ENCODE data around the gene CCDC92. TPM values are rescaled to one million over a fixed set of nuclear protein-coding genes. Genes with fewer than 3 reads are reported as not detected.

CCDC92 gene
- total RNA-seq, 5 donors from 2014 or later (not counting 1 experiment from before 2014, with no cell fraction given): 22.1 to 44.9 (median 38.7) TPM

- Histone ChIP-seq H3K4me1 (ENCODE audit: control insufficient read depth in 1 of 2, extremely low read depth in 1 of 2, insufficient read depth in 2 of 2, low read length in 2 of 2) (peaks cover 0 to 4% of the 10 kb centered on the region in 2 experiments), H3K36me3 (ENCODE audit: control insufficient read depth in 2 of 2, extremely low read depth in 1 of 2, insufficient read depth in 1 of 2, low read length in 1 of 2) (no peaks in the 10 kb centered on the region), H3K4me3 (ENCODE audit: control insufficient read depth in 1 of 2, extremely low read depth in 1 of 2, low read length in 1 of 2) (no peak overlapping the region), H3K27ac (ENCODE audit: low read length) (no peak overlapping the region), H3K9me3 (no peaks in the 10 kb centered on the region), H3K27me3 (replicated peaks in 1 of 2; ENCODE audit: control insufficient read depth in 2 of 2, extremely low read depth in 1 of 2, insufficient read depth in 2 of 2, low read length in 1 of 2) (peaks cover 0 to 35% of the 10 kb centered on the region in 2 experiments)
- Mint-ChIP-seq H3K4me1 (peaks cover 4 to 8% (median 5%) of the 10 kb centered on the region in 3 donors), H3K27ac (no peak overlapping the region), H3K9me3 (no peaks in the 10 kb centered on the region), H3K4me3 (no peak overlapping the region), H3K36me3 (no peaks in the 10 kb centered on the region), H3K27me3 (peaks cover 3 to 23% of the 10 kb centered on the region in 2 donors)
- DNase-seq: no peak
- CTCF ChIA-PET: no interaction called here
- 88% methylated on average over 10 of the region's 18 CpGs for WGBS (ENCODE audit: insufficient coverage)
- no peak for ATAC-seq (replicated peaks in 1 of 4)
- POLR2A ChIA-PET: no interaction called here
These were observed 74.0 kb downstream of the CCDC92 start for GRCh38 chr12:123898673-123899072.

GRCh38 chr12:123897221-123897620 lies 75.4 kb downstream of the CCDC92 start:
- no peak overlapping the region for H3K27ac Mint-ChIP-seq
- no peak overlapping the region for H3K4me3 Mint-ChIP-seq
- Histone ChIP-seq H3K27ac (ENCODE audit: low read length) (no peak overlapping the region), H3K9me3 (no peaks in the 10 kb centered on the region), H3K27me3 (replicated peaks in 1 of 2; ENCODE audit: control insufficient read depth in 2 of 2, extremely low read depth in 1 of 2, insufficient read depth in 2 of 2, low read length in 1 of 2) (peaks cover 0 to 33% of the 10 kb centered on the region in 2 experiments), H3K36me3 (ENCODE audit: control insufficient read depth in 2 of 2, extremely low read depth in 1 of 2, insufficient read depth in 1 of 2, low read length in 1 of 2) (no peaks in the 10 kb centered on the region), H3K4me1 (ENCODE audit: control insufficient read depth in 1 of 2, extremely low read depth in 1 of 2, insufficient read depth in 2 of 2, low read length in 2 of 2) (peaks cover 0 to 4% of the 10 kb centered on the region in 2 experiments), H3K4me3 (ENCODE audit: control insufficient read depth in 1 of 2, extremely low read depth in 1 of 2, low read length in 1 of 2) (no peak overlapping the region)
- H3K27me3 Mint-ChIP-seq: peaks cover 6 to 22% of the 10 kb centered on the region in 2 donors
- ATAC-seq (replicated peaks in 1 of 4) (no peak), DNase-seq (no peak)
- peaks cover 4 to 8% (median 5%) of the 10 kb centered on the region in 3 donors for H3K4me1 Mint-ChIP-seq
- H3K36me3 Mint-ChIP-seq: no peaks in the 10 kb centered on the region
- ChIA-PET POLR2A (no interaction called here), CTCF (no interaction called here)
- 58% methylated on average over 2 of the region's 5 CpGs for WGBS (ENCODE audit: insufficient coverage)
- no peaks in the 10 kb centered on the region for H3K9me3 Mint-ChIP-seq

GRCh38 chr12:123896767-123897166 lies 75.9 kb downstream of the CCDC92 start:
- 83% methylated on average over 1 of the region's 8 CpGs for WGBS (ENCODE audit: insufficient coverage)
- H3K4me3 ChIP-seq (ENCODE audit: control insufficient read depth in 1 of 2, extremely low read depth in 1 of 2, low read length in 1 of 2): no peak overlapping the region
- Mint-ChIP-seq H3K27ac (no peak overlapping the region), H3K4me1 (peaks cover 4 to 8% (median 5%) of the 10 kb centered on the region in 3 donors), H3K4me3 (no peak overlapping the region), H3K9me3 (no peaks in the 10 kb centered on the region), H3K27me3 (peaks cover 6 to 20% of the 10 kb centered on the region in 2 donors), H3K36me3 (no peaks in the 10 kb centered on the region)
- no peaks in the 10 kb centered on the region for H3K9me3 ChIP-seq
- POLR2A ChIA-PET: no interaction called here
- CTCF ChIA-PET: no interaction called here
- H3K27me3 ChIP-seq (replicated peaks in 1 of 2; ENCODE audit: control insufficient read depth in 2 of 2, extremely low read depth in 1 of 2, insufficient read depth in 2 of 2, low read length in 1 of 2): peaks cover 0 to 38% of the 10 kb centered on the region in 2 experiments
- ATAC-seq (replicated peaks in 1 of 4): no peak
- no peak overlapping the region for H3K27ac ChIP-seq (ENCODE audit: low read length)
- H3K4me1 ChIP-seq (ENCODE audit: control insufficient read depth in 1 of 2, extremely low read depth in 1 of 2, insufficient read depth in 2 of 2, low read length in 2 of 2): peaks cover 0 to 4% of the 10 kb centered on the region in 2 experiments
- no peak for DNase-seq
- H3K36me3 ChIP-seq (ENCODE audit: control insufficient read depth in 2 of 2, extremely low read depth in 1 of 2, insufficient read depth in 1 of 2, low read length in 1 of 2): no peaks in the 10 kb centered on the region

GRCh38 chr12:123895451-123895850 lies 77.2 kb downstream of the CCDC92 start:
- Histone ChIP-seq H3K9me3 (no peaks in the 10 kb centered on the region), H3K27me3 (replicated peaks in 1 of 2; ENCODE audit: control insufficient read depth in 2 of 2, extremely low read depth in 1 of 2, insufficient read depth in 2 of 2, low read length in 1 of 2) (peaks cover 0 to 36% of the 10 kb centered on the region in 2 experiments), H3K4me1 (ENCODE audit: control insufficient read depth in 1 of 2, extremely low read depth in 1 of 2, insufficient read depth in 2 of 2, low read length in 2 of 2) (no peaks in the 10 kb centered on the region), H3K27ac (ENCODE audit: low read length) (no peak overlapping the region), H3K4me3 (ENCODE audit: control insufficient read depth in 1 of 2, extremely low read depth in 1 of 2, low read length in 1 of 2) (no peak overlapping the region), H3K36me3 (ENCODE audit: control insufficient read depth in 2 of 2, extremely low read depth in 1 of 2, insufficient read depth in 1 of 2, low read length in 1 of 2) (no peaks in the 10 kb centered on the region)
- no peaks in the 10 kb centered on the region for H3K36me3 Mint-ChIP-seq
- no peaks in the 10 kb centered on the region for H3K4me1 Mint-ChIP-seq
- peaks cover 10 to 21% of the 10 kb centered on the region in 2 donors for H3K27me3 Mint-ChIP-seq
- H3K4me3 Mint-ChIP-seq: no peak overlapping the region
- no peak overlapping the region for H3K27ac Mint-ChIP-seq
- DNase-seq: no peak
- WGBS (ENCODE audit: insufficient coverage): 100% methylated on average over 1 of the region's 8 CpGs
- CTCF ChIA-PET: no interaction called here
- POLR2A ChIA-PET: no interaction called here
- ATAC-seq (replicated peaks in 1 of 4): no peak
- H3K9me3 Mint-ChIP-seq: no peaks in the 10 kb centered on the region

- WGBS (ENCODE audit: insufficient coverage): no CpG with 5 or more reads among the region's 4 CpGs
- Histone ChIP-seq H3K4me3 (ENCODE audit: control insufficient read depth in 1 of 2, extremely low read depth in 1 of 2, low read length in 1 of 2) (no peak overlapping the region), H3K9me3 (no peaks in the 10 kb centered on the region), H3K4me1 (ENCODE audit: control insufficient read depth in 1 of 2, extremely low read depth in 1 of 2, insufficient read depth in 2 of 2, low read length in 2 of 2) (no peaks in the 10 kb centered on the region), H3K27me3 (replicated peaks in 1 of 2; ENCODE audit: control insufficient read depth in 2 of 2, extremely low read depth in 1 of 2, insufficient read depth in 2 of 2, low read length in 1 of 2) (peaks cover 0 to 37% of the 10 kb centered on the region in 2 experiments), H3K27ac (ENCODE audit: low read length) (no peak overlapping the region), H3K36me3 (ENCODE audit: control insufficient read depth in 2 of 2, extremely low read depth in 1 of 2, insufficient read depth in 1 of 2, low read length in 1 of 2) (no peaks in the 10 kb centered on the region)
- Mint-ChIP-seq H3K36me3 (no peaks in the 10 kb centered on the region), H3K4me3 (no peak overlapping the region), H3K9me3 (no peaks in the 10 kb centered on the region), H3K4me1 (no peaks in the 10 kb centered on the region), H3K27ac (no peak overlapping the region), H3K27me3 (peaks cover 10 to 21% of the 10 kb centered on the region in 2 donors)
- ATAC-seq (replicated peaks in 1 of 4) (no peak), DNase-seq (no peak)
- CTCF ChIA-PET: no interaction called here
- POLR2A ChIA-PET: no interaction called here
These were observed 77.7 kb downstream of the CCDC92 start for GRCh38 chr12:123894823-123895345.

GRCh38 chr12:123893276-123893675 lies 79.4 kb downstream of the CCDC92 start:
- H3K27ac ChIP-seq (ENCODE audit: low read length): no peak overlapping the region
- DNase-seq (no peak), ATAC-seq (replicated peaks in 1 of 4) (no peak)
- H3K36me3 ChIP-seq (ENCODE audit: control insufficient read depth in 2 of 2, extremely low read depth in 1 of 2, insufficient read depth in 1 of 2, low read length in 1 of 2): no peaks in the 10 kb centered on the region
- H3K4me3 Mint-ChIP-seq: no peak overlapping the region
- no peaks in the 10 kb centered on the region for H3K4me1 ChIP-seq (ENCODE audit: control insufficient read depth in 1 of 2, extremely low read depth in 1 of 2, insufficient read depth in 2 of 2, low read length in 2 of 2)
- peaks cover 10 to 14% of the 10 kb centered on the region in 2 donors for H3K27me3 Mint-ChIP-seq
- ChIA-PET POLR2A (no interaction called here), CTCF (no interaction called here)
- H3K4me1 Mint-ChIP-seq: no peaks in the 10 kb centered on the region
- peaks cover 0 to 35% of the 10 kb centered on the region in 2 experiments for H3K27me3 ChIP-seq (replicated peaks in 1 of 2; ENCODE audit: control insufficient read depth in 2 of 2, extremely low read depth in 1 of 2, insufficient read depth in 2 of 2, low read length in 1 of 2)
- WGBS (ENCODE audit: insufficient coverage): 79% methylated on average over 7 of the region's 9 CpGs
- no peaks in the 10 kb centered on the region for H3K9me3 Mint-ChIP-seq
- no peaks in the 10 kb centered on the region for H3K9me3 ChIP-seq
- H3K27ac Mint-ChIP-seq: no peak overlapping the region
- no peaks in the 10 kb centered on the region for H3K36me3 Mint-ChIP-seq
- no peak overlapping the region for H3K4me3 ChIP-seq (ENCODE audit: control insufficient read depth in 1 of 2, extremely low read depth in 1 of 2, low read length in 1 of 2)

GRCh38 chr12:123892853-123893252 lies 79.8 kb downstream of the CCDC92 start:
- Mint-ChIP-seq H3K4me1 (no peaks in the 10 kb centered on the region), H3K27me3 (peaks cover 10 to 14% of the 10 kb centered on the region in 2 donors), H3K27ac (no peak overlapping the region), H3K9me3 (no peaks in the 10 kb centered on the region), H3K36me3 (no peaks in the 10 kb centered on the region), H3K4me3 (no peak overlapping the region)
- DNase-seq (no peak), ATAC-seq (replicated peaks in 1 of 4) (no peak)
- Histone ChIP-seq H3K4me3 (ENCODE audit: control insufficient read depth in 1 of 2, extremely low read depth in 1 of 2, low read length in 1 of 2) (no peak overlapping the region), H3K36me3 (ENCODE audit: control insufficient read depth in 2 of 2, extremely low read depth in 1 of 2, insufficient read depth in 1 of 2, low read length in 1 of 2) (no peaks in the 10 kb centered on the region), H3K9me3 (no peaks in the 10 kb centered on the region), H3K4me1 (ENCODE audit: control insufficient read depth in 1 of 2, extremely low read depth in 1 of 2, insufficient read depth in 2 of 2, low read length in 2 of 2) (no peaks in the 10 kb centered on the region), H3K27ac (ENCODE audit: low read length) (no peak overlapping the region), H3K27me3 (replicated peaks in 1 of 2; ENCODE audit: control insufficient read depth in 2 of 2, extremely low read depth in 1 of 2, insufficient read depth in 2 of 2, low read length in 1 of 2) (peaks cover 0 to 37% of the 10 kb centered on the region in 2 experiments)
- ChIA-PET CTCF (no interaction called here), POLR2A (no interaction called here)
- 88% methylated on average over 8 of the region's 10 CpGs for WGBS (ENCODE audit: insufficient coverage)
